Endothelial cell of umbilical vein (primary cell): ENCODE data around the gene C1orf35. TPM values are rescaled to one million over a fixed set of nuclear protein-coding genes. Genes with fewer than 3 reads are reported as not detected.

Source experiments
- BruUV-seq: library from RNA; stranded (reverse); fragments of 400-500 nt; replicated peaks from 2 replicates; lab custom pipeline; 2021; lab: Mats Ljungman, UMichigan
- CTCF ChIA-PET: fragments of 300-600, 350-600 bp; sonication (Branson Sonifier 250); formaldehyde crosslinking; loops from one replicate; lab custom pipeline; 2021; ENCODE audit warnings: antibody characterized with exemption, inconsistent platforms; lab: Charles Lee
- POLR2A ChIA-PET: fragments of 300-600, 350-600 bp; sonication (Branson Sonifier 250); formaldehyde crosslinking; loops from one replicate; lab custom pipeline; 2021; ENCODE audit warnings: antibody characterized with exemption, inconsistent platforms; lab: Charles Lee
- DNase-seq: peaks from one replicate; pipeline ENCODE4 v3.0.0-alpha.2; 2011; ENCODE audit warnings: low read depth, low spot score
- FAIRE-seq: peaks from 2 replicates; lab custom pipeline; 2011; peaks lifted over from hg19 to GRCh38; lab: Jason Lieb, UNC
- H2AFZ ChIP-seq: 2 replicates; pipeline ENCODE4 v1.6.0; 2012; ENCODE audit warnings: low read depth, low read length, control low read depth, inconsistent platforms
- H3K27ac ChIP-seq: 2 replicates; pipeline ENCODE4 v1.5.1; 2011; ENCODE audit warnings: low read depth, mild to moderate bottlenecking, control low read depth, low read length, moderate library complexity; ENCODE audit not compliant: insufficient read depth
- H3K27me3 ChIP-seq, 2 experiments: 2 replicates each; pipeline versions ENCODE4 v1.6.0 to v1.6.1; 2011; ENCODE audit warnings: low read length in 2 of 2, mixed read lengths in 1 of 2; ENCODE audit not compliant: control insufficient read depth in 2 of 2, insufficient read depth in 2 of 2
- H3K36me3 ChIP-seq, 2 experiments: 2 replicates in 1 of 2; 3 replicates in 1 of 2; pipeline ENCODE4 v1.5.1; 2011; ENCODE audit warnings: low read length in 2 of 2, mild to moderate bottlenecking in 1 of 2, moderate library complexity in 1 of 2; ENCODE audit not compliant: control insufficient read depth in 2 of 2, insufficient read depth in 2 of 2; ENCODE audit errors: extremely low read depth in 1 of 2
- H3K4me1 ChIP-seq: 3 replicates; pipeline ENCODE4 v1.5.1; 2011; ENCODE audit warnings: mild to moderate bottlenecking, low read length; ENCODE audit not compliant: control insufficient read depth, insufficient read depth; ENCODE audit errors: extremely low read depth
- H3K4me2 ChIP-seq: 2 replicates; pipeline ENCODE4 v1.6.1; 2011; ENCODE audit warnings: low read length, control low read depth, mixed read lengths; ENCODE audit not compliant: insufficient read depth
- H3K4me3 ChIP-seq, 3 experiments: fragments of 200-600 bp in 1 of 3; sonication (generic), shearing (Covaris generic) in 1 of 3; replicated peaks in 1 of 3; 2 replicates each; pipeline ENCODE4 v1.5.1; 2011 to 2016; ENCODE audit warnings: control low read depth in 3 of 3, low read length in 3 of 3, mild to moderate bottlenecking in 2 of 3, inconsistent platforms in 1 of 3, low read depth in 1 of 3, moderate library complexity in 1 of 3; ENCODE audit not compliant: insufficient read depth in 1 of 3
- H3K79me2 ChIP-seq: 2 replicates; pipeline ENCODE4 v1.6.0; 2012; ENCODE audit warnings: low read length, inconsistent platforms; ENCODE audit not compliant: control insufficient read depth, insufficient read depth
- H3K9ac ChIP-seq: replicated peaks from 2 replicates; pipeline ENCODE3; 2011; ENCODE audit warnings: low read length, control low read depth; ENCODE audit not compliant: insufficient read depth; ENCODE audit errors: extremely low read depth
- H3K9me1 ChIP-seq: replicated peaks from 3 replicates; pipeline ENCODE4 v1.6.0; 2011; ENCODE audit warnings: mild to moderate bottlenecking, low read length; ENCODE audit not compliant: control insufficient read depth, insufficient read depth; ENCODE audit errors: extremely low read depth
- H3K9me3 ChIP-seq: replicated peaks from 2 replicates; pipeline ENCODE4 v1.5.1; 2012; ENCODE audit warnings: low read length, inconsistent platforms; ENCODE audit not compliant: control insufficient read depth, insufficient read depth
- H4K20me1 ChIP-seq: replicated peaks from 2 replicates; pipeline ENCODE3; 2011; ENCODE audit warnings: mild to moderate bottlenecking, low read length; ENCODE audit not compliant: control insufficient read depth, insufficient read depth; ENCODE audit errors: extremely low read depth
- CTCF ChIP-seq, 2 donors: IDR thresholded peaks; 1 replicate in 1 of 2; 2 replicates in 1 of 2; pipeline ENCODE4 v1.5.1; 2011; ENCODE audit warnings: low read length in 2 of 2, mild to moderate bottlenecking in 2 of 2, moderate library complexity in 2 of 2, control low read depth in 1 of 2, inconsistent platforms in 1 of 2, low read depth in 1 of 2; ENCODE audit not compliant: insufficient read depth in 1 of 2; ENCODE audit errors: extremely low read depth in 1 of 2
- EZH2 ChIP-seq: IDR thresholded peaks from 2 replicates; pipeline ENCODE4 v1.6.1; 2012; ENCODE audit warnings: borderline replicate concordance, low read depth, mild to moderate bottlenecking, moderate library complexity, low read length, inconsistent platforms; ENCODE audit not compliant: severe bottlenecking
- FOS ChIP-seq: IDR thresholded peaks from 2 replicates; pipeline ENCODE4 v1.6.1; 2011; ENCODE audit warnings: mild to moderate bottlenecking, low read length, moderate library complexity, borderline replicate concordance; ENCODE audit not compliant: insufficient read depth
- GATA2 ChIP-seq: IDR thresholded peaks from 2 replicates; pipeline ENCODE4 v1.7.0; 2011; ENCODE audit warnings: low read depth, mild to moderate bottlenecking, moderate library complexity, mixed read lengths, low read length; ENCODE audit not compliant: insufficient read length, insufficient read depth
- JUN ChIP-seq: IDR thresholded peaks from 2 replicates; pipeline ENCODE4 v1.6.1; 2011; ENCODE audit warnings: borderline replicate concordance, low read depth; ENCODE audit not compliant: insufficient read length, insufficient read depth
- MAX ChIP-seq: IDR thresholded peaks from 2 replicates; pipeline ENCODE4 v1.6.1; 2011; ENCODE audit not compliant: insufficient read depth, insufficient read length
- MYC ChIP-seq: IDR thresholded peaks from one replicate; pipeline ENCODE4 v1.6.1; 2011; ENCODE audit warnings: mild to moderate bottlenecking, low read depth, low read length
- POLR2A ChIP-seq: IDR thresholded peaks from 2 replicates; pipeline ENCODE4 v1.6.1; 2012; ENCODE audit warnings: low read depth, mild to moderate bottlenecking, control low read depth, low read length
- POLR2AphosphoS5 ChIP-seq: IDR thresholded peaks from 2 replicates; pipeline ENCODE4 v1.6.1; 2012; ENCODE audit warnings: low read depth, mild to moderate bottlenecking, control low read depth, low read length, moderate library complexity; ENCODE audit not compliant: insufficient read depth
- dilution Hi-C: fragments of 300-500 bp; cut with MboI; formaldehyde crosslinking; loops from one replicate; pipeline ENCODE4 v1.15.0; 2019; ENCODE audit warnings: low sequenced_read_pairs; ENCODE audit not compliant: extremely low pct_ligation_motif_present
- intact Hi-C: fragments of 100-400 bp; cut with micrococcal nuclease; formaldehyde crosslinking; loops from one replicate; pipeline ENCODE4 v1.10.0; 2022
- polyA plus RNA-seq, 4 experiments: library from polyadenylated mRNA; depleted of rRNA in 3 of 4; stranded (reverse) in 3 of 4; unstranded in 1 of 4; fragments of >200 nt; gene quantifications; 2 replicates each; pipeline versions ENCODE4 v1.2.1 to v1.2.3, GENCODE V29; 2011 to 2012; ENCODE audit warnings: missing spikeins in 1 of 4
- total RNA-seq: library from RNA; stranded (reverse); gene quantifications from 2 replicates; pipeline ENCODE4 v1.2.3, GENCODE V29; 2021

Gene C1orf35
- total and polyA plus RNA-seq, 2 donors (not counting 3 experiments of a cell fraction or from before 2014, with no cell fraction given) = 19.9 to 21.7 TPM

GRCh38 chr1:228068359-228068758, 34.8 kb downstream of the C1orf35 start:
- Histone ChIP-seq H3K79me2 (no peaks in the 10 kb centered on the region), H3K4me2 (no peak overlapping the region), H3K27ac (no peak overlapping the region), H2AFZ (no peak overlapping the region), H3K9me1 (no peaks in the 10 kb centered on the region), H3K27me3 (peaks cover 3 to 7% of the 10 kb centered on the region in 2 experiments), H3K36me3 (no peaks in the 10 kb centered on the region), H3K4me3 (no peak overlapping the region), H3K9me3 (no peaks in the 10 kb centered on the region), H3K4me1 (no peaks in the 10 kb centered on the region), H4K20me1 (no peaks in the 10 kb centered on the region), H3K9ac (no peak overlapping the region)
- POLR2A ChIA-PET = no interaction called here
- FAIRE-seq = no peak
- dilution Hi-C loops (no loop called here), intact Hi-C loops (no loop called here)
- BruUV-seq = no TSS peak
- CTCF ChIA-PET = no interaction called here
- no peak for DNase-seq
- TF ChIP-seq GATA2 (no peak), MYC (no peak), EZH2 (no peak), JUN (no peak), POLR2A (no peak), POLR2AphosphoS5 (no peak), MAX (no peak), FOS (no peak), CTCF (IDR thresholded peaks at IDR 0.05; ENCODE audit: extremely low read depth in 1 of 2, insufficient read depth in 1 of 2, low read depth in 1 of 2, low read length in 2 of 2) (no peak)
